Raji (cell line): ENCODE results near the gene VOPP1.

Experiments
- POLR2A ChIP-seq: IDR thresholded peaks from 2 replicates; pipeline ENCODE4 v1.6.1; 2011; ENCODE audit warnings: low read depth, low read length, control low read depth; ENCODE audit not compliant: insufficient read depth

VOPP1 gene

GRCh38 chr7:55540226-55540858, 32.0 kb downstream of the VOPP1 start:
- TF ChIP-seq POLR2A: no peak

- no peak for TF ChIP-seq POLR2A
Observed at GRCh38 chr7:55539380-55539779, 32.9 kb downstream of the VOPP1 start.

GRCh38 chr7:55538538-55538937, 33.8 kb downstream of the VOPP1 start:
- TF ChIP-seq POLR2A: no peak

GRCh38 chr7:55537458-55537990, 34.8 kb downstream of the VOPP1 start:
- no peak for TF ChIP-seq POLR2A

GRCh38 chr7:55536619-55537457, 35.5 kb downstream of the VOPP1 start:
- TF ChIP-seq POLR2A: 0 out of 2 replicates have a peak, but pooled peaks have one; percentile 6

- TF ChIP-seq POLR2A: no peak
Observed at GRCh38 chr7:55535617-55536016, 36.7 kb downstream of the VOPP1 start.

- peak; percentile 28; the same call in 1 of the 2 replicates for TF ChIP-seq POLR2A
Observed at GRCh38 chr7:55534916-55535590, 37.2 kb downstream of the VOPP1 start.

GRCh38 chr7:55534262-55534915, 37.9 kb downstream of the VOPP1 start:
- TF ChIP-seq POLR2A: peak; percentile 43

GRCh38 chr7:55533729-55534080, 38.6 kb downstream of the VOPP1 start:
- TF ChIP-seq POLR2A: no peak

- no peak; the same call in 1 of the 2 replicates for TF ChIP-seq POLR2A
Observed at GRCh38 chr7:55533050-55533728, 39.1 kb downstream of the VOPP1 start.

GRCh38 chr7:55532150-55532917, 40.0 kb downstream of the VOPP1 start:
- TF ChIP-seq POLR2A: no peak; the same call in 1 of the 2 replicates

- no peak for TF ChIP-seq POLR2A
Observed at GRCh38 chr7:55531536-55531935, 40.8 kb downstream of the VOPP1 start.

- no peak for TF ChIP-seq POLR2A
Observed at GRCh38 chr7:55527307-55527706, 45.0 kb downstream of the VOPP1 start.

GRCh38 chr7:55526770-55527169, 45.5 kb downstream of the VOPP1 start:
- no peak for TF ChIP-seq POLR2A

GRCh38 chr7:55526329-55526728, 46.0 kb downstream of the VOPP1 start:
- TF ChIP-seq POLR2A: no peak
